Activated CD8-positive, alpha-beta memory T cell treated with anti-CD3 and anti-CD28 coated beads, Interleukin-2, amount 50 U/mL, for 24 hours (primary cell): ENCODE results near the gene FAM89B.

Experiments
- DNase-seq: peaks from one replicate; pipeline ENCODE4 v3.0.0-alpha.2; 2020; ENCODE audit errors: extremely low read depth

FAM89B gene

DNA sequence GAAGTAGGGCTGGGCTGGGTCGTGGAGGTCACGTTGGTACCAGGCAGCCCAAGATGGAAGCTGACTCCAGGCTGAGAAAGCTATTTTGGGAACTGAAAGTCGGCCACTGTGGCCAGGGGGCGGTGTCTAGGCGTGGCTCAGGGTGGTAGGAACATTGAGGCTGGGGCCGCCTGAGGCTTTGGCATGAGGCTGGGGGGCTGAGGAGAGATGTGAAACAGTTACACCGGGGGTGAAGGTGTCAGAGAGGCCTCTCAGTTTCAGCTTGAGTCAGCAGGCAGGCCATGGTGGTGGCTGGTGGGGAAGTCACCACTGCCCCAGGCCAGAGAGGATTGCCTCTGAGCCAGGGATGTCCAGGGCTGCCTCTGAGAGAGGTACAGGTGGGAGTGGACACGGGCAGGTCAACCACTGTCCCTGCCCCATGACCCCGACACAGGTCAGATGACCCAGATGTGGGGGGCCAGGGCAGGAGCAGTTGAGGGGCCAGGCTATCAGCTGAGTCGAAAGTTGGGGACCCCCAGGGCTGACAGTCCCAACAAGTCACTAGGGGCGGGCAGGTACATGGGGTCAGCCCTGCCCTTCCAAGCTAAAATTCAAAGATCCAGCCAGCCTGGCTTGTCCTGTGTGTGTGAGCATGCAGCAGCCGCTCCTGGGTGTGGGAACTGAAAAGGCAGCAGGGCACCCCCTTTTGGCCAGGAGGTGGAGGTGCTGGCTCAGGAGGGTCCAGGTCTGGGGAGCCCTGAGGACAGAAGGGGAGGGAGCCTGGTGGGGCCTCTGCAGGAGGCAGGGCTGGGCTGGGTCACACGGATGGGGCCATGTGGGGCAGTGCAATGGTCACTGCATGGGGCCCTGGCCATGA, 16.1 kb downstream of the FAM89B start:
- peak; percentile 51 for DNase-seq

GRCh38 chr11:65589444-65590239, 17.3 kb downstream of the FAM89B start:
- DNase-seq = no peak

DNA sequence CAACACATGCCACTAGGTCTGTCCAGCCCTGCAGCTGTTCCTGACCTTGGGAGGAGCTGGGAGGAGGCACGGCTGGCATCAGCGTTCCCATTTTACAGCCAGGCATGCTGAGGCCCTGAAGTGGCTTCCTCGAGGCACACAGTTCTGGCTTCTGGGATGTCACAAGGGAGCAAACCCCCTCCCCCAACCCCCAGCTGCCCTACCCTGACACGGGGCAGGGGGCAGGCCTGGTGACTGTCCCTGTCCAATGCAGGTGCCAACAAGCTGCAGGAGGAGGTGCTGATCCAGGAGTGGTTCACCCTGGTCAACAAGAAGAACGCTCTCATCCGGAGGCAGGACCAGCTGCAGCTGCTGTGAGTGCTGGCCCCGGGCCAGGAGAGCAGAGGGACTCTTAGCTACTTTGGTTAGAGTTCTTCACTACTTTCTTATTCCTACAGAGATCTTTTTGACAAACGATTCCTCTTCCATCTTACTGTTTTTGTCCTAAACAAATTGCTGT, 18.0 kb downstream of the FAM89B start:
- no peak for DNase-seq

DNA sequence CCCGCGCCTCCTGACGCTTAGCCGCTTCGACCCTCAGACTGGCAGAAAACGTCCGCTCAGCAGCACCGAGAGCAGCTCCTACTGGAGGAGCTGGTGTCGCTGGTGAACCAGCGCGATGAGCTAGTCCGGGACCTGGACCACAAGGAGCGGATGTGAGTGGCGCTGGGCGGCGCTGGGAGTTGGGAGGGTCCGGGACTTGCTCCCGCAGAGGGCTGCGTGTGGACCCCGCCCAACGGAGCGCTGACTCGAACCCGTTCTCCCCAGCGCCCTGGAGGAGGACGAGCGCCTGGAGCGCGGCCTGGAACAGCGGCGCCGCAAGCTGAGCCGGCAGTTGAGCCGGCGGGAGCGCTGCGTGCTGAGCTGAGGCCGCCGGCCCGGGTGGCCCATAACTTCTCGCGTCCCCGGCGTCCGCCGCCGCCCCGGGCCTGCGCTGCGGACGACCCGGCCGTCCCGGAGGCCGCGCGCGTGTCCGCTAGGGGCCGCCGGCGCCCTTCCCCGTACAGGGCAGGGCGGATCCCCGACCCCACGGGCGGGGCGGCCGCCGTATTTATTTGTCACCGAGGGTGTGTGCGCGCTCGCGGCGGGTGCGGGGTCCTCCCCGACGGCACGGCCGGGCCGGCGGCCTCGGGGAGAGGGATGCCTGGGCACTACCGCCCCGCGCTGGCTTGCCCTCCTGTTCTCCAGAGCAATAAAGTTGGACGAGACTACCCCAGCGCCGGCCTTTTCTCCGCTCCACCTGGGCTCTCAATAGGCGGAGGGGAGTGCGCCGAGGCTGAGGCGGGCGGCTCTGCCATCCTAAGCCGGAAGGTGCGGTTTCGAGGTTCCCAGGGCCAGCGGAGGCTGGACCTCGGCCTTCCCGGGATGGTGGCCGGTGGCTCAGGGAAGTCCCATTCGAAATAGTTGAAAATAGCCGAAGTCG, 19.9 kb downstream of the FAM89B start:
- DNase-seq = no peak

- no peak for DNase-seq
These were observed 20.6 kb downstream of the FAM89B start for GRCh38 chr11:65592858-65593517.

GRCh38 chr11:65593518-65594414, 21.4 kb downstream of the FAM89B start:
- DNase-seq = no peak

- no peak for DNase-seq
These were observed 22.8 kb downstream of the FAM89B start for GRCh38 chr11:65595131-65595530.

GRCh38 chr11:65595543-65596281, 23.4 kb downstream of the FAM89B start, which contains the start of gene KCNK7:
Gene KCNK7, minus strand, starts transcription at chr11:65595800. Its CDS starts 28 bp downstream, at chr11:65595772.
- no peak for DNase-seq

DNA sequence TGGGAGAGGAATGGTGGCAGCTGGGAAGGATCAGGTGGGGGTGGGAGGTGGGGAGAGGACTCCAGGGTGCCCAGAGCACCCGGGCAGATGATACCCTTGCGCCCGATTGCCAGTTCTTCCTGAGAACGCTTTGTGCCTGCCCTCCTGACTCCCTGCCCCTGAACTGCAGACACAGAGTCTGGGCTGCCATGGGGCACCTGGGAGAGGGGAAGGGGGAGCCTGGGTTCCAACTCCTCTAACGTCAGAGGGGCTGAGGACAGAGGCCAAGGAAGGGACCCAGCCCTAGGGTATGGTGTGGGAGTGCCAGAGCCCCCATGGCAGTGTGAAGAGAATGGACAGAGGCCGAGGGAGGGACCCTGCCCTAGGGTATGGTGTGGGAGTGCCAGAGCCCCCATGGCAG, 24.2 kb downstream of the FAM89B start:
- no peak for DNase-seq

DNA sequence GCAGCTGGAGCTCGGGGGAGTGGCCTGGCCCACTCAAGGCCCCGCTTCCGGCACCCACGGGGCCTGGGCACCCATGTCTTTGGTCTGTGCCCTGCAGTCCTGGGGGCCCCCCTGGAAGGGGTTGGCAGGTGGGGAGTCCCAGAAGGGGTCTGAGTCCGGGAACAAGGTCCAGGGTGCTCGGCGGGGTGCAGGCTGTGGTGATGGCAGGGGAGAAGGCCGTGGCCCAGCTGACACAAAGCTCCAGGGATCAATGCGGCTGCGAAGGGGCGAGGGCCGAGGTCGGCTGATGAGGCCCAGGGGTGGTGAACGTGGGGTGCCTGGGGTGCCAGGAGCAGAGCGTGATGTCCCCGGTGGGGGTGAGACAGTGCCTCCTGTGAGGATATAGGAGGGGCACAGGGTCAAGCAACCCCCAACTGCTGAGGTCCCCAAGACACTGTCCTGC, 25.9 kb downstream of the FAM89B start:
- no peak for DNase-seq

- DNase-seq = no peak
These were observed 27.0 kb downstream of the FAM89B start for GRCh38 chr11:65599216-65599954.

GRCh38 chr11:65599955-65600246, 27.6 kb downstream of the FAM89B start:
- DNase-seq = no peak

DNA sequence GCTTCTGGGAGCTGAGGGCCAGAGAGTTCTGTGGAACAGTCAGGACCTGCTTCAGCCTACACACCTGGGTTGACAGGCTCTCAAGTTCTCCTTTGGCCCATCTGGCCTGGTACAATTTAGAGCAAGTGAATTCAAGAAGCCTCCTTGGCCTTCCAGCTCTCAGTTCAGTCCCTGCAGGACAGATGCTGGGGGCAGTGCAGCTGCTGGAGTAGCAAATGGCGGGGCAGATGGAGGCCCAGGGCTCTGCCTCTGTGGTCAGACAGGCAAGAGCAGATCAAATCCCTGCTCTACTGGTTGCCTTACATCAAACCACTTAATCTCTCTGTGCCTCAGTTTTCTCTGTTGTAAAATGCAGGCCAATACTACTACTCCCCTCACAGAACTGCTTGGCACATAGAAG, 31.9 kb downstream of the FAM89B start:
- DNase-seq = no peak

DNA sequence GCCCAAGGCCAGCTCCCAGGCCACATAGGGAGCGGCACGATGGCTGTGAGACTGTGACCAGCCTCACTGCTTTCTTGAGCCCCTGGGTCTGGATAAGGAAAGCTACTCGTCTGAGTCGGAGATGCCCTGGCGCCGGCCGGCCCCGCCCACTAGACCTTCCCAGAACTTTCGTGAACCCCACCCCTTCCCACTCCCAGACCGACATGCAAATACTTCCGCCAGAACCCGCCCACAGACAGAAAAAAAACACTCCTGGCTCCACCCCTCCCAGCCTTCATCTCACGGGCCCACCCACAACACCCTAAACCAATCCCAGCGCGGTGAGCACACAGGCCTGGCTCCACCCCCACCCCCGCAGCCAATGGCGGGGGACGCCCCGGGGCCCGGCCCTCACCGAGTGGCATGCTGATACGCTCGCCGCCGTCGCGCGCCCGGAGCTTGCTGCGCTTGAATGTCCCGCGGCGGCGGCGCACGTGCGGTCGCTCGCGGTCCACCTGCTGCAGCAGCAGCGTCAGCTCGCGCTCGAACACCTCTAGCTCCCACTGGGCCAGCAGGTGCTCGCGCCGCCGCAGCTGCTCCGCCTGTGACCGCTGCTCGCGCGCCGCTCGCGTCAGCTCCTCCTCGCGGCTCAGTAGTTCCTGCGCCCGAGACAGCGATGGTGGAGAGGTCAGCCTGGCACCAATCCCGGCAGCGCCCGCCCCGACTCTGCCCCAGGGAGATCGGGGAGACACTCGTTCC, 34.7 kb downstream of the FAM89B start:
- no peak for DNase-seq

DNA sequence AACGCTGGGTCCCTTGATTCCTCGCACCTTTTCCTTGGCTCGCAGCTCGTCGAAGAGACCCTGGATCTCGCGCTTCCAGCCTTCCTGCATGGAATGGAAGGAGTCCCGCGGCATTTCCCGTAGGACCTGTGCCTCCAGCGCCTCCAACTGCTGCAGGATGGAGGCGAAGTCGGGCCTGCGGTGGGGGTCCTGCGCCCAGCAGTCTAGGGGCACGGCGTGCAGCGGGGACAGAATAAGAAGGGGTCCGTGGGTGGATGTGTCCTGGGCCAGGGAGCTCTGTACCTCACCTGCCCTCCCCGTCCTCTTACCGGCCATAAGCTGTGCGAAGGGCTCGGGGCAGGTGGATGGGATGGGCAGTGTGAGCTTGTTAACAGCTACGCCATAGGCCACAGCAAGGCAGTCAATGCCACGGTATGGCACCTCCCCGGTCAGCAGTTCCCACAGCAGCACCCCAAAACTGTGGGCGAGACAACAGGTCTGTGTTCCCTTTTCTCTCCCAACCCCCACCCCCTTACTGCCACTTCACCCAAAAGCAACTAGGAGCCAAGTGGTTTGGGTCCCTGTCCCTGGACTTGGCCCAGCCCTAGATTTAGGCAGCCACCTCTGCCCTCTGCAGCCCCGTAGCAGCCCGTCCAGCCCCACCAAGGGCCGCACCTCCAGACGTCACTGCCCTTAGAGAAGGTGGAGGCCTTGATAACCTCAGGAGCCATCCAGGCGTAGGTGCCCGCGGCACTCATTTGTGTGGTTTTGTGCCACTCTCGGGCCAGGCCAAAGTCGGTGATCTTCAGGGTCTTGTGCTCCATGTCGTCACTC, 35.5 kb downstream of the FAM89B start:
- no peak for DNase-seq

- no peak for DNase-seq
These were observed 36.9 kb downstream of the FAM89B start for GRCh38 chr11:65609229-65609628.

DNA sequence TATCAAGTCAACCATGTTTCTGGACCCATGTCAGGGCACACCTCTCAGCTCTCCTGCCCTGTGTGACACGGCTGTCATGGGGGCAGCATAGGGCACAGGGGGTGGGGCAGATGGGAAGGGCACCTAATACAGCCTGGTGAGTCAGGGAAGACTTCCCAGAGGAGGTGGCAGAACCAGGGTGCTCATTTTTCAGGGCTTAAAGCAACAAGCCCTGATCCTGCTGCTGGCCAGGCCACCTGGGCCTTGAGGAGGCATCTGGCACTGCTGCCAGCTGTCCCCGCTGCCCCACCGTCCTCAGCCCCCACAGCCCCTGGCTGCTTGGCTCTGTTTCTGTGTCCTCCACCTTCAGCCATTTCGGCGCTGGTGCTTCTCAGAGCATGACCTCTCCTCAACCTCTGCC, 37.3 kb downstream of the FAM89B start:
- no peak for DNase-seq
